Hepatocyte (in vitro differentiated cells): ENCODE results near the gene ZNF785. TPM values are rescaled to one million over a fixed set of nuclear protein-coding genes. Genes with fewer than 3 reads are reported as not detected.
A peak's percentile ranks its signal among the peaks of the same experiment; 100 is the strongest.

Experiments
- DNase-seq: peaks from one replicate; pipeline ENCODE4 v3.0.0-alpha.2; 2016; ENCODE audit warnings: low spot score
- H2AFZ ChIP-seq: fragments of 200-600 bp; sonication (generic); 2 replicates; pipeline ENCODE4 v1.6.0; 2016; ENCODE audit warnings: antibody characterized with exemption, mild to moderate bottlenecking
- H3K27ac ChIP-seq: fragments of 200-600 bp; sonication (generic); 2 replicates; pipeline ENCODE4 v1.5.1; 2016; ENCODE audit warnings: mild to moderate bottlenecking
- H3K27me3 ChIP-seq: fragments of 200-600 bp; sonication (generic); 2 replicates; pipeline ENCODE4 v1.6.1; 2016
- H3K36me3 ChIP-seq: fragments of 200-600 bp; sonication (generic); replicated peaks from 2 replicates; pipeline ENCODE4 v1.5.1; 2016; ENCODE audit warnings: low read depth; ENCODE audit not compliant: insufficient read depth
- H3K4me1 ChIP-seq: fragments of 200-600 bp; sonication (generic); 2 replicates; pipeline ENCODE4 v1.5.1; 2016; ENCODE audit warnings: mild to moderate bottlenecking, moderate library complexity; ENCODE audit not compliant: insufficient read depth
- H3K4me2 ChIP-seq: fragments of 200-600 bp; sonication (generic); 2 replicates; pipeline ENCODE4 v1.6.0; 2016
- H3K4me3 ChIP-seq: fragments of 200-600 bp; sonication (generic); 2 replicates; pipeline ENCODE4 v1.5.1; 2016; ENCODE audit warnings: mild to moderate bottlenecking
- H3K79me2 ChIP-seq: fragments of 200-600 bp; sonication (generic); 2 replicates; pipeline ENCODE4 v1.6.0; 2017; ENCODE audit warnings: mild to moderate bottlenecking
- H3K9me2 ChIP-seq: fragments of 200-600 bp; sonication (generic); replicated peaks from 2 replicates; pipeline ENCODE4 v1.6.0; 2017; ENCODE audit warnings: mild to moderate bottlenecking; ENCODE audit not compliant: insufficient read depth
- H3K9me3 ChIP-seq: fragments of 200-600 bp; sonication (generic); 2 replicates; pipeline ENCODE4 v1.5.1; 2016; ENCODE audit warnings: low read depth, mild to moderate bottlenecking
- H4K20me1 ChIP-seq: fragments of 200-600 bp; sonication (generic); 2 replicates; pipeline ENCODE4 v1.6.0; 2016; ENCODE audit warnings: mild to moderate bottlenecking; ENCODE audit not compliant: insufficient read depth, poor library complexity, severe bottlenecking
- EZH2 ChIP-seq: fragments of 200-600 bp; sonication (generic); IDR thresholded peaks from 2 replicates; pipeline ENCODE4 v1.6.1; 2016; ENCODE audit warnings: antibody characterized with exemption, mild to moderate bottlenecking, borderline replicate concordance
- EZH2phosphoT487 ChIP-seq: fragments of 200-600 bp; sonication (generic); IDR thresholded peaks from one replicate; pipeline ENCODE4 v1.6.1; 2018; ENCODE audit warnings: antibody characterized with exemption, mild to moderate bottlenecking, low read depth, moderate library complexity; ENCODE audit not compliant: unreplicated experiment, severe bottlenecking
- WGBS: methylation state at CpG from one replicate; pipeline ENCODE4 v1.1.6; 2016; ENCODE audit warnings: low lambda C conversion rate; ENCODE audit errors: missing lambda C conversion rate; 5-methylcytosine and 5-hydroxymethylcytosine counted together
- polyA plus RNA-seq: library from polyadenylated mRNA; unstranded; fragments of >200 nt; fragmentation: Nextera tagmentation; extraction: Ambion mirVana; gene quantifications from 2 replicates; pipeline ENCODE4 v1.2.1, GENCODE V29; 2016
- total RNA-seq: library from RNA; depleted of rRNA; stranded (reverse); fragments of >200 nt; gene quantifications from 2 replicates; pipeline ENCODE4 v1.2.3, GENCODE V29; 2014
- TF ChIP-seq, protein P1 (sequence below): fragments of 200-600 bp; sonication (generic); IDR thresholded peaks from 2 replicates; pipeline ENCODE4 v1.5.1; 2016; ENCODE audit warnings: antibody characterized with exemption, mild to moderate bottlenecking; ENCODE audit not compliant: poor library complexity

The ZNF785 gene
- total and polyA plus RNA-seq, 2 experiments from 2014 or later = 10.0 to 11.7 TPM

DNA sequence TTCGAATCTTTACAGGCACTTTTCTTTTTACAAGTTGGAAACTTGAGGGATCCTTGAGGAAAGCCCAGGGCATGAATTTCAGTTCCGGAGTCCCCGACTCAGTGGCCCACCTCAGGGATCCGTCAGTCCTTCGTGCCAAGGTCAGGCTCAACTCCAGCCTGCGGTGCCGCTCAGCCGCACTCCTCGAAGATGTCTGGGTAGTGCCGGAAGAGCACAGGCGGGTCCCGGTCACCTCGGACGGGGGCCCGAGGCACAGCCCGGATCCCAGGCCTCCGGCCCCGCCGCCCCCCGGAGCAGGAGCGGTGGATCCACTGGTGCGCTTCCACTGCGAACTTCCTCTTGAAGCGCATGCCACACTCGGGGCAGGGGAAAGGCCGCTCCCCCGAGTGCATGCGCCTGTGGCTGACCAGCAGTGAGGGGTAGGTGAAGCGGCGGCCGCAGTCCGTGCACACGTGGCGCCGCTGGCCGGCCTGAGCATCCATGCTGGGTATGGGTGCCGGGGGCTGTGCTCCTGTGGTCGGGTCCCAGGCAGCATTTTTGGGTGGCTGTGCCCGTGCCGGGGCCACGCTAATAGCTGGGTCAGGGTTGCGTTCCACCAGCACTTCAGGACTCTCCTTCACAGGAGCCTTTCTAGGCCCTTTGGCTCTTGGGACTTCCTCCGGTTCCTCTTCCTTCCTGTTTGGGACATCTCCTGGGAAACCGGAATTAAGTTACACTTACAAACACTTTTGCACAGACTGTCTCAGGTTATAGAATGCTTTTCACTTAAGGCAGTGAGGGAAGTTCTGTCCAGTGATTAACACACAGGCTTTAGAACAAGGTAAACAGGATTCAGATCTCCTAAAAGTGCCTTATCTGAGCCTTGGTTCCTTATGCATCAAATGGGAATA, 15.5 kb downstream of the ZNF785 start:
- no peaks in the 10 kb centered on the region for H3K27me3 ChIP-seq
- DNase-seq = no peak
- H3K27ac ChIP-seq = peak overlapping the region; percentile 90
- peaks cover 11% of the 10 kb centered on the region for H3K4me1 ChIP-seq
- no peak overlapping the region for H3K4me3 ChIP-seq
- H4K20me1 ChIP-seq = no peaks in the 10 kb centered on the region
- WGBS = 94% methylated on average over 43 of the region's 44 CpGs
- no peak overlapping the region for H2AFZ ChIP-seq
- no peaks in the 10 kb centered on the region for H3K9me3 ChIP-seq
- TF ChIP-seq, protein P1, sequence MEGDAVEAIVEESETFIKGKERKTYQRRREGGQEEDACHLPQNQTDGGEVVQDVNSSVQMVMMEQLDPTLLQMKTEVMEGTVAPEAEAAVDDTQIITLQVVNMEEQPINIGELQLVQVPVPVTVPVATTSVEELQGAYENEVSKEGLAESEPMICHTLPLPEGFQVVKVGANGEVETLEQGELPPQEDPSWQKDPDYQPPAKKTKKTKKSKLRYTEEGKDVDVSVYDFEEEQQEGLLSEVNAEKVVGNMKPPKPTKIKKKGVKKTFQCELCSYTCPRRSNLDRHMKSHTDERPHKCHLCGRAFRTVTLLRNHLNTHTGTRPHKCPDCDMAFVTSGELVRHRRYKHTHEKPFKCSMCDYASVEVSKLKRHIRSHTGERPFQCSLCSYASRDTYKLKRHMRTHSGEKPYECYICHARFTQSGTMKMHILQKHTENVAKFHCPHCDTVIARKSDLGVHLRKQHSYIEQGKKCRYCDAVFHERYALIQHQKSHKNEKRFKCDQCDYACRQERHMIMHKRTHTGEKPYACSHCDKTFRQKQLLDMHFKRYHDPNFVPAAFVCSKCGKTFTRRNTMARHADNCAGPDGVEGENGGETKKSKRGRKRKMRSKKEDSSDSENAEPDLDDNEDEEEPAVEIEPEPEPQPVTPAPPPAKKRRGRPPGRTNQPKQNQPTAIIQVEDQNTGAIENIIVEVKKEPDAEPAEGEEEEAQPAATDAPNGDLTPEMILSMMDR = no peak
- TF ChIP-seq EZH2phosphoT487 (no peak), EZH2 (no peak)
- H3K79me2 ChIP-seq = peaks cover 11% of the 10 kb centered on the region
- H3K36me3 ChIP-seq = no peaks in the 10 kb centered on the region
- H3K4me2 ChIP-seq = peak overlapping the region; percentile 93
- no peaks in the 10 kb centered on the region for H3K9me2 ChIP-seq

DNA sequence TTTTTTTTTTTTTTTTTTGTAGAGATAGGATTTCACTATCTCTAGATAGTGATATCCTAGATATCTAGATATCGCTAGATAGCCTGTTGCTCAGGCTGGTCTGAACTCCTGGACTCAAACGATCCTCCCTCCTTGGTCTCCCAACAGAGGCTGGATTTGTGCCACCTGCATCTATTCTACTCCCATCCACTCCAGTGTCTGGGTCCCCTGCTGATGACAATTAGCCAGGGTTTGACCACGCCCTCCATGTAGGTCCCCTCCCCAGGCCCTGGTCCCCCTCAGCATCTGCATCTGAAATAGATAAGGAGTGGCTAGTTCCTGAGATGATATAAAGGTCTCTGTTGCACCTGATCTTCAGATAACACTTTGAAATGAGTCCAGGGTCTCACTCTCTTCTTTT, 16.2 kb downstream of the ZNF785 start:
- H3K4me2 ChIP-seq = no peak overlapping the region
- H3K4me1 ChIP-seq = peaks cover 11% of the 10 kb centered on the region

DNA sequence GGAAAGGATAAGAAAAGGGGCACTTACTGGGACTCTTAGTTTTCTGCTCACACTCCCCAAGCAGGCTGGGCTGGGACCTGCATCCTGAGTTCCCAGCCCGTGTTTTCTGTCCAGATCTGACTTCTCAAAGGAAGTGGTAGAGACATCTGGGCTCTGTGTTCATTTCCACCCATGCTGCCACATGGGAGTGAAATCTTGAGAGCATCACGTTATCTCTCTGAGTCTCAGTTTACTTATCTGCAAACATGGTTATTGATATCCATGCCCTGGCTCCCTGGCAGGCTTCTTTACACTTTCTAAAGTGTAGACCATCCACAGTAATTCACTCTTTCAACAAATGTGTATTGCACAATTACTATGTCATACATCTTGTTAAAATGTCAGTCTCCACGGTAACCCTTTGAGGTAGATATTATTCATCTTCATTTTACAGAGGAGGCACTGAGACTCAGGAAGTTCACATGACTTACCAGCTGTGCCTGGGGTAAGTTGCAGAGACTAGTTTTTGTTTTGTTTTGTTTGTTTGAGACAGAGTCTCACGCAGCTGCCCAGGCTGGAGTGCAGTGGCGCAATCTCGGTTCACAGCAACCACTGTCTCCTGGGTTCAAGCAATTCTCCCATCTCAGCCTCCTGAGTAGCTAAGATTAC, 17.4 kb downstream of the ZNF785 start:
- TF ChIP-seq EZH2 (no peak), EZH2phosphoT487 (no peak)
- TF ChIP-seq, protein P1 = no peak
- peaks cover 11% of the 10 kb centered on the region for H3K79me2 ChIP-seq
- H3K4me1 ChIP-seq = peaks cover 11% of the 10 kb centered on the region
- no peak overlapping the region for H2AFZ ChIP-seq
- no peaks in the 10 kb centered on the region for H3K27me3 ChIP-seq
- H3K9me3 ChIP-seq = no peaks in the 10 kb centered on the region
- no peaks in the 10 kb centered on the region for H3K9me2 ChIP-seq
- H3K36me3 ChIP-seq = no peaks in the 10 kb centered on the region
- no peaks in the 10 kb centered on the region for H4K20me1 ChIP-seq
- peak overlapping the region; percentile 52 for H3K27ac ChIP-seq
- 58% methylated on average over 6 of the region's 6 CpGs for WGBS
- no peak overlapping the region for H3K4me3 ChIP-seq
- H3K4me2 ChIP-seq = no peak overlapping the region
- peak; percentile 62 for DNase-seq

More for the DNA sequence above, 16.2 kb downstream of the ZNF785 start:
- H4K20me1 ChIP-seq = no peaks in the 10 kb centered on the region
- H3K27me3 ChIP-seq = no peaks in the 10 kb centered on the region
- TF ChIP-seq EZH2 = no peak
- TF ChIP-seq, protein P1 = no peak
- TF ChIP-seq EZH2phosphoT487 = no peak
- H3K27ac ChIP-seq = no peak overlapping the region
- H3K9me2 ChIP-seq = no peaks in the 10 kb centered on the region
- no peak for DNase-seq
- H3K79me2 ChIP-seq = peaks cover 11% of the 10 kb centered on the region
- H3K9me3 ChIP-seq = no peaks in the 10 kb centered on the region
- H3K4me3 ChIP-seq = no peak overlapping the region
- 100% methylated on average over 3 of the region's 3 CpGs for WGBS
- no peaks in the 10 kb centered on the region for H3K36me3 ChIP-seq
- no peak overlapping the region for H2AFZ ChIP-seq
